Measurements from ENCODE around the gene MPRIP.

Gene MPRIP

DNA sequence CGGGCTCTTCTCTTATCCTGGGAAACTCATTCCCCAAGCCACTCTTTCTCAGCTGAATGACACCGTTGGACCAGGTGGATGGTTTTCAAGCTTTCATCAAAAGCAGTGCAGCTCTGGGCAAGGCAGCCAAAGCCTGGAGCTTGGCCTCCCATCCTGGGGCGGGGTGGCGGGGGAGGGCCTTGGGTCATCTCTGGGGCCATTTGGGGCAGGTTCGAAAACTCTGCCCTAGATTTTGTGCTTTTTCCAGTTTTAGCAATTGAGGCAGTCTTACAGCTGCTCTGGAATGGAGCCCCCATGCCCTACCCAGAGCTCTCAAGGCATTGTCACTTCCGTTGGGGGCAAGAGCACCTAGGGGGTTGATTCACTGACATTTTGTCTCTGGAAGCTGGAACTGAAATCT lies 9.1 kb downstream of the MPRIP start:
- no peak for DNase-seq (ENCODE audit: low read depth in 1 of 2, low spot score in 1 of 2)

DNA sequence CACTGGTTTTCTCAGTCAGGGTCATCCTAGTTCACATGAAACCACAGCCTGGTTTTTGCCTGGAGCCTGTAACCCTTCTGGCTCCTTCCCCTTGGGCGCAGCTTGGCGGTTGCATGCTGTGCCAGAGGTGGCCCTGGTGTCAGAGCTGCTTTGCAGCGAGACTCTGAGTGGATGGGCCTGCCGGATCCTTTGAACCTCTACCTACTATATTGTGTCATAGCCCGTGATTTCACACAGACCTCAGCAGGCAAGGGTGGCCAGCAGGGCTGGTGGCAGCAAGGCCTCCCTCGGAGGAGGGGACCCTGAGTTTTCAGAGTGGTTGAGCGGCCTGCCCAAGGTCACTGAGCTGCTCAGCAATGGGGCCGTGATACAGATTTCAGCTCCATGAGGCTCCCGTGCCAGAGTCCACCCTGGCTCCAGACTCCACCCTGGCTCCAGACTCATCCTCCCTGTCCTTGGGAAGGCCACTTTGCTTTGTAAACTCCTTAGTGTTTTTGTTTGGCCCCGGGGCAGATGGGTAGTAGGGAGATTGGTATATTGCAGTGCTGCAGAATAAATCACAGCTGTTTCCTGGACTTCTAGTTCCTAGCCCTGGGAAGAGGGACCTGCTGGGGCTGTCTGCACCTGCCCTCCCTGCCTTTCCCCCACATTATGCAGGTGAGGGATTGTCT lies 9.7 kb downstream of the MPRIP start:
- no peak for DNase-seq (ENCODE audit: low read depth in 1 of 2, low spot score in 1 of 2)

DNA sequence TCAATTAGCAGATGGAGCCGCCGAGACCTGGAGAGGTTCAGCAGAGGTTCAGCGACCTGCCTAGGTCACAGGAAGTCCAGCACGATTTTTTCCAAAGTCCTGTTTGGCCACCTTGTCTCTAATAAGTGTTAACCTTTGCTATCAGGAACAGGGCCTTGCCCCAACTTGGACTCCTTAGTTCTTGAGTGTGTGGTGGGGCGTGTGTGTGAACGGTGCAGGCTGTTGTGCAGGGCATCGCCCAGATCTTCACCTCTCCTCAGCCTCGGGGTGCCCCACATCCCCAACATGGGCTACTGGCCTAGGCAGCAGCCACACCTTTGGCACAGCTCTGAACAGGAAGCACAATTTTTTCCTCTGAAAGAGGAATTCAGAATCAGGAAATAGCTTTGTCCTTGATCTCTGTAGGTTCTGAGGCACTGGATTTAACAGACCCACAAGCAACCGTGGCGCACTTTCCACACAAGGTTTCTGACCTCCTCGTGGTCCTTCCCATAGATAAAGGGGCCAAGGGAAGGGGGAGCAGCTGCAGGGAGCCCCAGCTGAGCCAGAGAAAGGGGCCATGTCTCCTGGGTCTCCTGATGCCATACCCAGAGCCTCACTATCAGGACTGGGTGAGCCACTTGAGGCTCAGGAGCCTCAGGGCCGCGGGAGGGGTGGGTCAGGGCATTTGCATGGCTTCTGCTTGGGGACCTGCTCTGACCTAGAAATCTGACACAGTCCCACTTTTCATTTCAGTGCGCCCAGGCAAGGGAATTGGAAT lies 10.4 kb downstream of the MPRIP start:
- no peak for DNase-seq (ENCODE audit: low read depth in 1 of 2, low spot score in 1 of 2)

- no peak for DNase-seq (ENCODE audit: low read depth in 1 of 2, low spot score in 1 of 2)
These were observed 11.5 kb downstream of the MPRIP start for GRCh38 chr17:17053446-17054379.

- no peak for DNase-seq (ENCODE audit: low read depth in 1 of 2, low spot score in 1 of 2)
These were observed 12.4 kb downstream of the MPRIP start for GRCh38 chr17:17054636-17055035.

GRCh38 chr17:17055286-17056155 lies 13.3 kb downstream of the MPRIP start:
- no peak for DNase-seq (ENCODE audit: low read depth in 1 of 2, low spot score in 1 of 2)

DNA sequence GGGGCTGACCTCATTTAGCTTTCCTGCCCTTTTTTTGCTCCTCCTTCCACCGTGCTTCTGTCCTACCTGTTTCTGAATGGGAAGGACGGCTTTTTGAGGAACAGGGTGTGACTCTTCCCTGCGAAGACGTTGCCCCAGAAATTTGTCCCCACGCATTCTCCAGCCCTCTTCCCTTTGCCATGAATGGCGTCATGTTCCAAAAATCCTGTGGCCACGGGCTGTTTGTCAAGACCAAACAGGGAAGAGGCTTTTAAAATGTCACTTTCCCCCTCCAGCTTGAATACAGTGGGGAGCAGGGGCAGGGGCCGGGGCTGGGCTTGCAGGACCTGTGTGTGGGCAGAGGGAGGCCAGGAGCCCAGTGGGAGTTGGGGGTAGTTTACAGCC lies 13.9 kb downstream of the MPRIP start:
- no peak for DNase-seq (ENCODE audit: low read depth in 1 of 2, low spot score in 1 of 2)

DNA sequence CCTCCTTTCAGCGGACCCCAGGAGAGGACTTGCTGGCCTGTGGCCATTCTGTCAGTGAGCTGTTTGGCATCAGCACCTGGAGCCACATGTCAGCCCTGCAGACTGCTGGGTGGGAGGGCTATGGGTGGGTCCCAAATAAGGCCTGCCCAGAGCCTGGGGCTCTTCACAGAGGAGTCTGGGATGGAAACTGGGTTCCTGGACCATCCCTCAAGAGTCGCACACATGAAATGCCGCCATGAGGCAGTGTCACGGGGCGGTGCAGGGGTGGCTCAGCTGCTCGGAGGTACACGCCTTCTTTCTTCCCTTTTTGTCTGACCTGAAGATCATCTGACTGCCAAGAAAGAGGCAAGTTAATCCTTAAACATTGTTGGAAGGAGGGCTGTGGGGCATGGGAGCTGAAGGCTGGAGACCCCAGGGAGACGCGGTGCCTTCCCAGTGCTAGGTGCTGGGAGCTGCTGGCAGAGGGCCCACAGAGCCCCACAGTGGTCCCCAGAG lies 14.8 kb downstream of the MPRIP start:
- no peak for DNase-seq (ENCODE audit: low read depth in 1 of 2, low spot score in 1 of 2)

GRCh38 chr17:17058304-17058703 lies 16.0 kb downstream of the MPRIP start:
- DNase-seq (ENCODE audit: low read depth in 1 of 2, low spot score in 1 of 2) = no peak

- no peak for DNase-seq (ENCODE audit: low read depth in 1 of 2, low spot score in 1 of 2)
These were observed 17.1 kb downstream of the MPRIP start for GRCh38 chr17:17059301-17059890.

- DNase-seq (ENCODE audit: low read depth in 1 of 2, low spot score in 1 of 2) = no peak
These were observed 18.0 kb downstream of the MPRIP start for GRCh38 chr17:17060001-17060922.

DNA sequence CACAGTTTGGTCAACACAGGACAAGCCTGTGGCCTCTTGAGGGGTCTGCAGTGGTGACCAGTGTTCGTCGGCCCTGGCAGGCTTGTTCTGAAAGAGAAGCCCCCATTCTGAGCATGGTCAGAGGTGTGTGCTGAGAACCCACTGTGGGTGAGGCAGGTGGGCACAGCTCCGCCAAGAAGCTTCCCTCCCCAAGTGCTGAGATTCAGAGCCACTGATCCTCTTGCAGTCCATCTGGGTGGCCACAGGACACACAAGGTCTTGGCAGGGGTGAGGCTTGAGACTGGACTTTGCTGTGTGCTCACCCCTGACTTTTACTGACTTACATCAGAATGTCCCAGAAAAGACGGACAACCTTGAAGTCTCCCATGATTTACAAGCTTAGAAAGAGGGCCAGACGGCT lies 18.7 kb downstream of the MPRIP start:
- DNase-seq (ENCODE audit: low read depth in 1 of 2, low spot score in 1 of 2) = no peak

GRCh38 chr17:17061516-17061915 lies 19.3 kb downstream of the MPRIP start:
- no peak for DNase-seq (ENCODE audit: low read depth in 1 of 2, low spot score in 1 of 2)

GRCh38 chr17:17062356-17062755 lies 20.1 kb downstream of the MPRIP start:
- DNase-seq (ENCODE audit: low read depth in 1 of 2, low spot score in 1 of 2) = no peak

- no peak for DNase-seq (ENCODE audit: low read depth in 1 of 2, low spot score in 1 of 2)
These were observed 20.6 kb downstream of the MPRIP start for GRCh38 chr17:17062866-17063265.

DNA sequence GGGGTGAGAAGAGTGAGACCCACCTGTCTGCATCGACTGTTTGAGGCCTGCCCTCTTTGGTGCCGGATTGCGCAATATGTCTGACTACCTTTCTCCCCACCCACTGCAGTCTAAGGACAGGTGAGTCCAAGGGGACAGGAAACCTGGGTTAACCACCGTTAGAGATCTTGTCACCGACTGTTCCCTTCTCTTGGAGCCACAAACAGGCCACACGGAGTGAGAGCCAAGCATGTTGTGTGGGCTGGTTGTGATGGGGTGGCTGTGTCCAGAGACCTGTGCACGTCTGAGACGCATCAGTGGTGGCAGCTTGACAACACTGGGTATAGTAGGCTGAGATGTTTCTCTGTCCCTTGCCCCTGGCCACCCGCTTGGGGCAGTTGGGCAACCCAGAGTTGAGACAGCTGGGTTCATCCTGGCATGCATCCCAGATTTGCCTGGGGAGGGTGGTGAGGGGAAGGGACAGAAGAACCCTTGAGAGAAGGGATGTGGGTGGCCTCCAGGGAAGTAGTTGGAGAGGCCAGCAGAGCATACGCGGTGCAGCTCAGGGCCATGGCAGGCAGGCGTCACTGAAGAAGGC lies 21.4 kb downstream of the MPRIP start:
- DNase-seq (ENCODE audit: low read depth in 1 of 2, low spot score in 1 of 2) = no peak

GRCh38 chr17:17064322-17064721 lies 22.1 kb downstream of the MPRIP start:
- no peak for DNase-seq (ENCODE audit: low read depth in 1 of 2, low spot score in 1 of 2)

DNA sequence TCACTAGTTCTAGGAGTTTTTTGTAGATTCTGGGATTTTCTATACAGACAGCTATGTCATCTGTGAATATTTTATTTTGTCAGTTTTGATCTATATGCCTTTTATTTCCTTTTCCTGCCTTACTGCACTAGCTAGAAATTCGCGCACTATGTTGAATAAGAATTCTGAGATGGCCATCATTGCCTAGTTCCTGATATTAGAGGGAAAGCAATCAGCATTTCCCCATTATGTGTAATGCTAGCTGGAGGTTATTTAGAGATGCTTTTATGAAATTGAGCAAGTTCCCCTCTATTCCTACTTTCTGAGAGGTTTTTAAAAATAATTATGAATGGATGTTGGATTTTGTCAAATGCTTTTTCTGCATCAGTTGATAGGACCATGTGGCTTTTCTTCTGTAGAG lies 23.8 kb downstream of the MPRIP start:
- DNase-seq (ENCODE audit: low read depth in 1 of 2, low spot score in 1 of 2) = no peak

- DNase-seq (ENCODE audit: low read depth in 1 of 2, low spot score in 1 of 2) = no peak
These were observed 25.0 kb downstream of the MPRIP start for GRCh38 chr17:17067257-17067656.
